H9 (cell line): Measurements from ENCODE around the gene PREPL. TPM values are rescaled to one million over a fixed set of nuclear protein-coding genes. Genes with fewer than 3 reads are reported as not detected.

Source experiments
- DNase-seq: peaks from one replicate; pipeline ENCODE4 v3.0.0-alpha.2; 2017
- H2AFZ ChIP-seq: one replicate; pipeline ENCODE4 v1.6.1; 2013; ENCODE audit warnings: mild to moderate bottlenecking, low read length, control low read depth, moderate library complexity
- H2AK5ac ChIP-seq: 2 replicates; pipeline ENCODE4 v1.6.1; 2013; ENCODE audit warnings: low read length, control low read depth, mixed read lengths; ENCODE audit not compliant: insufficient read length
- H2BK120ac ChIP-seq: one replicate; pipeline ENCODE4 v1.6.1; 2013; ENCODE audit warnings: low read depth, mild to moderate bottlenecking, low read length, control low read depth, inconsistent platforms; ENCODE audit not compliant: poor library complexity, severe bottlenecking
- H2BK12ac ChIP-seq: 2 replicates; pipeline ENCODE4 v1.6.1; 2013; ENCODE audit warnings: low read length, control low read depth, mixed read lengths, low read depth; ENCODE audit not compliant: insufficient read length
- H2BK15ac ChIP-seq: 2 replicates; pipeline ENCODE4 v1.6.1; 2013; ENCODE audit warnings: low read depth, low read length, control low read depth
- H2BK20ac ChIP-seq: one replicate; pipeline ENCODE4 v1.6.1; 2013; ENCODE audit warnings: low read depth, mild to moderate bottlenecking, low read length, control low read depth, inconsistent platforms; ENCODE audit not compliant: poor library complexity, severe bottlenecking
- H2BK5ac ChIP-seq: 2 replicates; pipeline ENCODE4 v1.6.1; 2013; ENCODE audit warnings: low read length, control low read depth, mixed read lengths; ENCODE audit not compliant: insufficient read length
- H3K14ac ChIP-seq: 2 replicates; pipeline ENCODE4 v1.6.1; 2013; ENCODE audit warnings: low read length, control low read depth; ENCODE audit not compliant: insufficient read depth
- H3K18ac ChIP-seq: 2 replicates; pipeline ENCODE4 v1.6.1; 2013; ENCODE audit warnings: low read depth, mild to moderate bottlenecking, mixed read lengths, low read length, control low read depth; ENCODE audit not compliant: insufficient read length
- H3K23ac ChIP-seq: 2 replicates; pipeline ENCODE4 v1.6.1; 2013; ENCODE audit warnings: low read length, control low read depth, mixed read lengths, low read depth; ENCODE audit not compliant: insufficient read length
- H3K23me2 ChIP-seq: 2 replicates; pipeline ENCODE4 v1.6.1; 2013; ENCODE audit warnings: low read depth, mild to moderate bottlenecking, mixed read lengths, low read length, control low read depth; ENCODE audit not compliant: insufficient read length, poor library complexity, severe bottlenecking
- H3K27ac ChIP-seq: 2 replicates; pipeline ENCODE4 v1.5.1; 2013; ENCODE audit warnings: low read length, control low read depth, mixed read lengths, low read depth; ENCODE audit not compliant: insufficient read length
- H3K27me3 ChIP-seq: 2 replicates; pipeline ENCODE4 v1.6.1; 2013; ENCODE audit warnings: low read length, control low read depth, inconsistent platforms; ENCODE audit not compliant: insufficient read depth
- H3K4ac ChIP-seq: 2 replicates; pipeline ENCODE4 v1.6.1; 2013; ENCODE audit warnings: low read depth, mild to moderate bottlenecking, control low read depth, inconsistent platforms, low read length, moderate library complexity
- H3K4me1 ChIP-seq: 2 replicates; pipeline ENCODE4 v1.6.1; 2013; ENCODE audit warnings: low read length, control low read depth, inconsistent platforms; ENCODE audit not compliant: insufficient read depth
- H3K4me2 ChIP-seq: 2 replicates; pipeline ENCODE4 v1.6.1; 2013; ENCODE audit warnings: low read length, control low read depth, mixed read lengths; ENCODE audit not compliant: insufficient read length, insufficient read depth
- H3K56ac ChIP-seq: 2 replicates; pipeline ENCODE4 v1.6.1; 2013; ENCODE audit warnings: low read depth, mild to moderate bottlenecking, mixed read lengths, low read length, control low read depth; ENCODE audit not compliant: insufficient read length
- H3K79me1 ChIP-seq: 2 replicates; pipeline ENCODE4 v1.6.1; 2013; ENCODE audit warnings: low read depth, mild to moderate bottlenecking, moderate library complexity, low read length, control low read depth, inconsistent platforms; ENCODE audit not compliant: insufficient read depth, poor library complexity, severe bottlenecking
- H3K79me2 ChIP-seq: 2 replicates; pipeline ENCODE4 v1.6.1; 2013; ENCODE audit warnings: low read length, control low read depth, inconsistent platforms; ENCODE audit not compliant: insufficient read depth
- H3K9ac ChIP-seq: 2 replicates; pipeline ENCODE4 v1.6.1; 2013; ENCODE audit warnings: low read length, control low read depth, mixed read lengths; ENCODE audit not compliant: insufficient read length; ENCODE audit errors: extremely low read depth
- H3K9me3 ChIP-seq: one replicate; pipeline ENCODE4 v1.6.1; 2013; ENCODE audit warnings: low read depth, low read length, inconsistent platforms; ENCODE audit not compliant: control insufficient read depth
- H3T11ph ChIP-seq: one replicate; pipeline ENCODE4 v1.6.1; 2013; ENCODE audit warnings: mild to moderate bottlenecking, low read length, control low read depth, inconsistent platforms
- H4K20me1 ChIP-seq: one replicate; pipeline ENCODE4 v1.6.1; 2013; ENCODE audit not compliant: control insufficient read depth, insufficient read length, insufficient read depth
- H4K5ac ChIP-seq: 2 replicates; pipeline ENCODE4 v1.6.1; 2013; ENCODE audit warnings: low read depth, mild to moderate bottlenecking, mixed read lengths, low read length, control low read depth; ENCODE audit not compliant: insufficient read length
- H4K8ac ChIP-seq: replicated peaks from 2 replicates; pipeline ENCODE4 v1.6.1; 2013; ENCODE audit warnings: low read length, control low read depth, mixed read lengths, low read depth; ENCODE audit not compliant: insufficient read length
- H4K91ac ChIP-seq: 2 replicates; pipeline ENCODE4 v1.6.1; 2013; ENCODE audit warnings: low read depth, mild to moderate bottlenecking, moderate library complexity, mixed read lengths, low read length, control low read depth; ENCODE audit not compliant: insufficient read length
- H3K27ac Mint-ChIP-seq, 3 experiments: 2 replicates in 2 of 3; 3 replicates in 1 of 3; pipeline ENCODE4 v1.8.0; 2020 to 2021; ENCODE audit warnings: mixed read lengths in 3 of 3, mild to moderate bottlenecking in 1 of 3, moderate library complexity in 1 of 3
- H3K27me3 Mint-ChIP-seq: 2 replicates; pipeline ENCODE4 v1.8.0; 2021; ENCODE audit warnings: low read depth, mild to moderate bottlenecking, moderate library complexity, mixed read lengths
- H3K36me3 Mint-ChIP-seq, 3 experiments: 2 replicates in 2 of 3; 3 replicates in 1 of 3; pipeline ENCODE4 v1.8.0; 2020 to 2021; ENCODE audit warnings: low read depth in 3 of 3, mixed read lengths in 3 of 3; ENCODE audit not compliant: insufficient read depth in 1 of 3
- H3K4me1 Mint-ChIP-seq, 2 experiments: 2 replicates each; pipeline ENCODE4 v1.8.0; 2020; ENCODE audit warnings: mixed read lengths in 2 of 2
- H3K4me3 Mint-ChIP-seq, 2 experiments: 2 replicates in 1 of 2; 3 replicates in 1 of 2; pipeline ENCODE4 v1.8.0; 2020 to 2021; ENCODE audit warnings: mild to moderate bottlenecking in 2 of 2, mixed read lengths in 2 of 2, moderate library complexity in 1 of 2
- H3K9me3 Mint-ChIP-seq, 2 experiments: 2 replicates in 1 of 2; 3 replicates in 1 of 2; pipeline ENCODE4 v1.8.0; 2020; ENCODE audit warnings: mild to moderate bottlenecking in 2 of 2, mixed read lengths in 2 of 2, moderate library complexity in 1 of 2
- WGBS: extraction: QIAGEN DNeasy Blood & Tissue Kit; methylation state at CpG from one replicate; pipeline ENCODE4 v1.1.7; 2013; ENCODE audit warnings: missing lambda C conversion rate, low lambda C conversion rate, mixed read lengths; ENCODE audit not compliant: insufficient read length; ENCODE audit errors: extremely low coverage; 5-methylcytosine and 5-hydroxymethylcytosine counted together
- total RNA-seq: library from RNA; stranded (reverse); gene quantifications from 2 replicates; pipeline ENCODE4 v1.2.1, GENCODE V29; 2021
- TF ChIP-seq, protein P1 (sequence below): fragments of 200-600 bp; sonication (generic); conservative IDR thresholded peaks from 3 replicates; pipeline ENCODE4 v1.8.0; 2021; ENCODE audit warnings: antibody characterized with exemption, mild to moderate bottlenecking

The PREPL gene
- total RNA-seq, 1 experiment from 2014 or later = 30.1 TPM

DNA sequence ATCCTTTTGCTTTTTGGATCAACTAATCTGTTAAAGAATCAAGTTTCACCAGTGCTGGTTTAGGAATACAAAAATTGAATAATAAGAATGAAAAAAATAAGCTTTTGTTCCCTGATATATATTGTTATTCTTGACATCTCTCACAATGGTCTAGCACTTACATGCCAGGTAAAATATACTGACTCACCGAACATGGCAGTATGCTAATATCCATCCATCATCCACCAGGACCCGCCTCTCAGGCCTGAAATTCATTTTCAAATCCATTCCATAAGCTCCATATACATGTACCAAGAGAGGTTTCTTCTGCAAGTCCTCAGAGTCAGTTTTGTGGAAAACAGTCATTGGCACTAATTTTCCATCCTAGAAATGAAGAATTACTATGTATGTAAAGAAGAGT, 32.5 kb downstream of the PREPL start:
- Histone ChIP-seq H2AFZ (no peak overlapping the region), H3K23ac (no peak overlapping the region), H3T11ph (no peak overlapping the region), H3K79me1 (no peaks in the 10 kb centered on the region), H3K9me3 (no peaks in the 10 kb centered on the region), H2BK15ac (no peak overlapping the region), H3K9ac (no peak overlapping the region), H3K18ac (no peak overlapping the region), H3K27ac (no peak overlapping the region), H4K20me1 (no peaks in the 10 kb centered on the region), H3K14ac (no peak overlapping the region), H2BK12ac (no peak overlapping the region), H3K56ac (no peak overlapping the region), H3K4me1 (peaks cover 3% of the 10 kb centered on the region; the same call in 1 of the 2 replicates), H2BK5ac (no peak overlapping the region), H4K5ac (no peak overlapping the region), H2AK5ac (no peak overlapping the region), H3K27me3 (no peaks in the 10 kb centered on the region), H4K91ac (no peak overlapping the region), H3K79me2 (no peaks in the 10 kb centered on the region), H2BK20ac (no peak overlapping the region), H4K8ac (no peak overlapping the region), H2BK120ac (no peak overlapping the region), H3K23me2 (no peaks in the 10 kb centered on the region), H3K4ac (no peak overlapping the region), H3K4me2 (no peak overlapping the region)
- peaks cover 8 to 41% (median 25%) of the 10 kb centered on the region in 3 experiments; a peak in 6 of 7 replicates for H3K36me3 Mint-ChIP-seq
- no CpG with 5 or more reads among the region's 2 CpGs for WGBS
- DNase-seq = no peak
- no peaks in the 10 kb centered on the region for H3K27me3 Mint-ChIP-seq
- peaks cover 3 to 4% of the 10 kb centered on the region in 2 experiments; a peak in 2 of 4 replicates for H3K4me1 Mint-ChIP-seq
- no peak overlapping the region for H3K4me3 Mint-ChIP-seq
- H3K9me3 Mint-ChIP-seq = no peaks in the 10 kb centered on the region
- H3K27ac Mint-ChIP-seq = no peak overlapping the region
- TF ChIP-seq, protein P1, sequence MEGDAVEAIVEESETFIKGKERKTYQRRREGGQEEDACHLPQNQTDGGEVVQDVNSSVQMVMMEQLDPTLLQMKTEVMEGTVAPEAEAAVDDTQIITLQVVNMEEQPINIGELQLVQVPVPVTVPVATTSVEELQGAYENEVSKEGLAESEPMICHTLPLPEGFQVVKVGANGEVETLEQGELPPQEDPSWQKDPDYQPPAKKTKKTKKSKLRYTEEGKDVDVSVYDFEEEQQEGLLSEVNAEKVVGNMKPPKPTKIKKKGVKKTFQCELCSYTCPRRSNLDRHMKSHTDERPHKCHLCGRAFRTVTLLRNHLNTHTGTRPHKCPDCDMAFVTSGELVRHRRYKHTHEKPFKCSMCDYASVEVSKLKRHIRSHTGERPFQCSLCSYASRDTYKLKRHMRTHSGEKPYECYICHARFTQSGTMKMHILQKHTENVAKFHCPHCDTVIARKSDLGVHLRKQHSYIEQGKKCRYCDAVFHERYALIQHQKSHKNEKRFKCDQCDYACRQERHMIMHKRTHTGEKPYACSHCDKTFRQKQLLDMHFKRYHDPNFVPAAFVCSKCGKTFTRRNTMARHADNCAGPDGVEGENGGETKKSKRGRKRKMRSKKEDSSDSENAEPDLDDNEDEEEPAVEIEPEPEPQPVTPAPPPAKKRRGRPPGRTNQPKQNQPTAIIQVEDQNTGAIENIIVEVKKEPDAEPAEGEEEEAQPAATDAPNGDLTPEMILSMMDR = no peak
